ENCODE measurements around the gene IL12RB2. TPM values are rescaled to one million over a fixed set of nuclear protein-coding genes. Genes with fewer than 3 reads are reported as not detected.

Gene IL12RB2
- total RNA-seq, 4 donors from 2014 or later, result 0.50 to 2.8 (median 1.7) TPM; not detected in 1

- H3K9me3 ChIP-seq, result peaks cover 0 to 12% (median 0%) of the 10 kb centered on the region in 3 donors
- H3K27ac ChIP-seq, result no peak overlapping the region
- no peaks in the 10 kb centered on the region for H3K36me3 ChIP-seq
- no peak for ATAC-seq
- no peak for TF ChIP-seq EP300 (IDR thresholded peaks at IDR 0.05)
- TF ChIP-seq POLR2A (IDR thresholded peaks at IDR 0.05), result no peak
- TF ChIP-seq CTCF (IDR thresholded peaks at IDR 0.05), result no peak
- TF ChIP-seq POLR2AphosphoS5 (IDR thresholded peaks at IDR 0.05), result no peak
- no peaks in the 10 kb centered on the region for H3K27me3 ChIP-seq
- WGBS, 2 donors (ENCODE audit: low coverage in 1 of 2), result 53 to 97% methylated on average over 3 of the region's 3 CpGs
- no peaks in the 10 kb centered on the region for H3K4me1 ChIP-seq
- H3K4me3 ChIP-seq, result no peak overlapping the region
Observed at GRCh38 chr1:67269061-67269460, 38.6 kb upstream of the IL12RB2 start.

- TF ChIP-seq POLR2A (IDR thresholded peaks at IDR 0.05), result no peak
- TF ChIP-seq CTCF (IDR thresholded peaks at IDR 0.05), result no peak
- TF ChIP-seq POLR2AphosphoS5 (IDR thresholded peaks at IDR 0.05), result no peak
- no peak for TF ChIP-seq EP300 (IDR thresholded peaks at IDR 0.05)
- Histone ChIP-seq H3K36me3 (no peaks in the 10 kb centered on the region), H3K27ac (no peak overlapping the region), H3K4me3 (no peak overlapping the region), H3K9me3 (peaks cover 0 to 12% (median 0%) of the 10 kb centered on the region in 3 donors), H3K27me3 (no peaks in the 10 kb centered on the region), H3K4me1 (no peaks in the 10 kb centered on the region)
- no peak for ATAC-seq
- 96 to 100% methylated on average over 1 to 3 of the region's 3 CpGs for WGBS, 2 donors (ENCODE audit: low coverage in 1 of 2)
Observed at GRCh38 chr1:67270541-67270940, 37.1 kb upstream of the IL12RB2 start.

- Histone ChIP-seq H3K9me3 (peaks cover 0 to 12% (median 0%) of the 10 kb centered on the region in 3 donors), H3K27ac (no peak overlapping the region), H3K27me3 (no peaks in the 10 kb centered on the region), H3K36me3 (no peaks in the 10 kb centered on the region), H3K4me3 (no peak overlapping the region), H3K4me1 (no peaks in the 10 kb centered on the region)
- 82 to 91% methylated on average over 4 of the region's 4 CpGs for WGBS, 2 donors (ENCODE audit: low coverage in 1 of 2)
- TF ChIP-seq POLR2A (IDR thresholded peaks at IDR 0.05), result no peak
- no peak for ATAC-seq
Observed at GRCh38 chr1:67273591-67273990, 34.1 kb upstream of the IL12RB2 start.

- no peak for ATAC-seq
Observed at GRCh38 chr1:67274623-67275325, 32.9 kb upstream of the IL12RB2 start.

GRCh38 chr1:67280696-67281095, 27.0 kb upstream of the IL12RB2 start:
- ATAC-seq, result no peak
- Histone ChIP-seq H3K36me3 (no peaks in the 10 kb centered on the region), H3K4me3 (no peak overlapping the region), H3K27me3 (no peaks in the 10 kb centered on the region), H3K4me1 (no peaks in the 10 kb centered on the region), H3K27ac (no peak overlapping the region), H3K9me3 (no peaks in the 10 kb centered on the region)
- TF ChIP-seq POLR2AphosphoS5 (IDR thresholded peaks at IDR 0.05), result no peak
- TF ChIP-seq CTCF (IDR thresholded peaks at IDR 0.05), result no peak
- TF ChIP-seq EP300 (IDR thresholded peaks at IDR 0.05), result no peak
- no peak for TF ChIP-seq POLR2A (IDR thresholded peaks at IDR 0.05)
- WGBS, 2 donors (ENCODE audit: low coverage in 1 of 2), result 63 to 88% methylated on average over 5 of the region's 5 CpGs

More at GRCh38 chr1:67274623-67275325, 32.9 kb upstream of the IL12RB2 start:
- H3K4me1 ChIP-seq, result no peaks in the 10 kb centered on the region
- no peaks in the 10 kb centered on the region for H3K36me3 ChIP-seq
- TF ChIP-seq EP300 (IDR thresholded peaks at IDR 0.05) (no peak), POLR2AphosphoS5 (IDR thresholded peaks at IDR 0.05) (no peak), CTCF (IDR thresholded peaks at IDR 0.05) (no peak), POLR2A (IDR thresholded peaks at IDR 0.05) (no peak)
- WGBS, 2 donors (ENCODE audit: low coverage in 1 of 2), result 54 to 62% methylated on average over 3 to 5 of the region's 5 CpGs
- peaks cover 0 to 12% (median 0%) of the 10 kb centered on the region in 3 donors for H3K9me3 ChIP-seq
- H3K4me3 ChIP-seq, result no peak overlapping the region
- H3K27ac ChIP-seq, result no peak overlapping the region
- H3K27me3 ChIP-seq, result no peaks in the 10 kb centered on the region
